ENCODE data around the gene EFHC1. TPM values are rescaled to one million over a fixed set of nuclear protein-coding genes. Genes with fewer than 3 reads are reported as not detected.
"Not testable (repeated sequence)": the region's sequence is repeated elsewhere in the genome, so short reads cannot be mapped to it uniquely, and the experiment has no call there.

Gene EFHC1
- total RNA-seq, 1 donor, result 30.3 TPM

- peak; percentile 99 for DNase-seq (ENCODE audit: low read depth)
- H3K4me3 ChIP-seq (ENCODE audit: low read depth, low read length), result no peak overlapping the region
- TF ChIP-seq CTCF (IDR thresholded peaks at IDR 0.05; ENCODE audit: insufficient read depth, low read length), result no peak
Observed at GRCh38 chr6:52423971-52424381, 3.8 kb downstream of the EFHC1 start.

GRCh38 chr6:52424513-52424912 is 4.4 kb downstream of the EFHC1 start:
- H3K4me3 ChIP-seq (ENCODE audit: low read depth, low read length), result no peak overlapping the region
- DNase-seq (ENCODE audit: low read depth), result no peak
- TF ChIP-seq CTCF (IDR thresholded peaks at IDR 0.05; ENCODE audit: insufficient read depth, low read length), result no peak

GRCh38 chr6:52426667-52427066 is 6.5 kb downstream of the EFHC1 start:
- no peak for TF ChIP-seq CTCF (IDR thresholded peaks at IDR 0.05; ENCODE audit: insufficient read depth, low read length)
- no peak for DNase-seq (ENCODE audit: low read depth)
- no peak overlapping the region for H3K4me3 ChIP-seq (ENCODE audit: low read depth, low read length)

GRCh38 chr6:52433294-52433693 is 13.2 kb downstream of the EFHC1 start:
- not testable (repeated sequence) for DNase-seq (ENCODE audit: low read depth); H3K4me3 ChIP-seq (ENCODE audit: low read depth, low read length)

GRCh38 chr6:52435345-52435744 is 15.2 kb downstream of the EFHC1 start:
- no peak for TF ChIP-seq CTCF (IDR thresholded peaks at IDR 0.05; ENCODE audit: insufficient read depth, low read length)
- no peak for DNase-seq (ENCODE audit: low read depth)

GRCh38 chr6:52438926-52439325 is 18.8 kb downstream of the EFHC1 start:
- no peak for TF ChIP-seq CTCF (IDR thresholded peaks at IDR 0.05; ENCODE audit: insufficient read depth, low read length)
- H3K4me3 ChIP-seq (ENCODE audit: low read depth, low read length), result no peak overlapping the region
- DNase-seq (ENCODE audit: low read depth), result no peak

More at GRCh38 chr6:52435345-52435744, 15.2 kb downstream of the EFHC1 start:
- H3K4me3 ChIP-seq (ENCODE audit: low read depth, low read length), result no peak overlapping the region

- DNase-seq (ENCODE audit: low read depth), result peak; percentile 20
- no peak for TF ChIP-seq CTCF (IDR thresholded peaks at IDR 0.05; ENCODE audit: insufficient read depth, low read length)
- H3K4me3 ChIP-seq (ENCODE audit: low read depth, low read length), result no peak overlapping the region
Observed at GRCh38 chr6:52454556-52454955, 34.4 kb downstream of the EFHC1 start.

All from fibroblast of the aortic adventitia (primary cell).